HS-5 (cell line): ENCODE data around the gene ST8SIA5.
A peak's percentile ranks its signal among the peaks of the same experiment; 100 is the strongest.

Source experiments
- DNase-seq: peaks from one replicate; pipeline ENCODE4 v3.0.0-alpha.2; 2012; ENCODE audit warnings: low read depth

ST8SIA5 gene

DNA sequence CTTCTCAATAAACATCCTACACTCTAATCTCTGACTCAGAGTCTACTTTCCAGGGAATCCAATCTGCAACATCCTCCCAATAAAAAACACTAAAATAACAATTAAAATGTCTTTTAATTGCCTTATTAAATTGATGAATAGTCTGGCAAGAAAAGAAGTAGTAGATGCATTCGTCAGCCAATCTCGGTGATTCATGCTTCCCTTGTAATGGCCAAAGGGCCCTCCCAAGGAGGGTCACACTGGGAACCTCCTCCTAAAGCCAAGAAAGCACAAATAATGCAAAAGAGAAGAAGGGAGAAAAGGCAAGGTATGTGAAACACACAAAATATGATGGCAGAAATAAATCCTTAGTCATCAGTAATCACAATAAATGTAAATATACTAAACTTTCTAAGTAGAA, 16.8 kb downstream of the ST8SIA5 start:
- DNase-seq = no peak

DNA sequence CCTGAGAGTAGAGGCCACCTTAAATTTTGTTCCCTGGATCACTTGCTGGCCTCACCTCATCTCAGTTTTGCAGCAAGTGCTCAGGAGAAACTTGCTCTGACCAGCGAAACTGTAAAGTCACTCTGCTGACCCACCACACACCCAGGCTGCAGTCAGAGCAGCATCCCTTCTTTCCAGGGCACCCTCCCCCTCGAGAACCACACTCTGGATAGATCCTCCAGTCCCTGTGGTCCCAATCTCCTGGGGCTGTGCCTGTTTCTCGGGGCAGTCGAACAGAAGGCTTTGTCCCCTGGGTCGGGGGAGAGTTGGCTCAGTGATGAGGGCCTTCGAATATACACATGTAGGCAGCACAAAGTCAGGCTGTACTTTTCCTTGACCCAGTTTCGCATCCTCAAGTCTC, 18.4 kb downstream of the ST8SIA5 start:
- DNase-seq = no peak

DNA sequence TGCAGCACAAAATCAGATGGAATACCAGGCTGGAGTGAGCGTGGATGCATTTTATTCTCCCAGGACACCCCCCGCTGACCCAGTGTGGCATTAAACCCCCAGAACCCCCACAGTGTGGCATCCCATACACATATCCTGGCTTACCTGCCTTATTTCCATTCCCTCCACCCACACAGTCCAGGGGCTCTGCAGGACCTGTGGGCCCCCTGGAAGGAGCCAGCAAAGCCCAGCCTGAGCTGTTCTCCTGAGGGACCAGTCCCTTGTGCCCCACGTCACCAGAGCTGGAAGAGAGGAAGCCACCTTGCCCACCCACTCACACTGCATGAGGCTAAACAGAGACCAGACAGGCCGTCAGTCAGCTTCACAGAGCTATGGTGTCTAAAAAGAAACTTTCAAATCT, 20.1 kb downstream of the ST8SIA5 start:
- no peak for DNase-seq

DNA sequence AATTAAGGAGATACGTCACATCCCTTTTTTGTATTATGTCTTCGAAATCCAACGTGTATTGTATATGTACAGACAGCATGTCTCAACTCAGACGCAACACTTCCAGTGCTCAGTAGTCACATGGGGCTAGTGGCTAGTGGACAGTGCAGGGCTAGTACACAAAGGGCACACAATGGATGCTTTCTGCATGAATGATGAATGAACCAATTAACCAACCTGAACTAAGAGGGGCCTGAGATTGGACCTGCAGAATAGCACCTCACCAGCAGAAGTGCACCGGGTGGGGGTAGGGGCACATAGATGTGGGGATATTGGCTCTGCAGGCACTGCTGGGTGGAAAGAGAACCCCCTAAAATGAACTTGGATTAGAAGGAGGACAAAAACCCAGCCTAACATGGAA, 20.7 kb downstream of the ST8SIA5 start:
- DNase-seq = no peak

DNA sequence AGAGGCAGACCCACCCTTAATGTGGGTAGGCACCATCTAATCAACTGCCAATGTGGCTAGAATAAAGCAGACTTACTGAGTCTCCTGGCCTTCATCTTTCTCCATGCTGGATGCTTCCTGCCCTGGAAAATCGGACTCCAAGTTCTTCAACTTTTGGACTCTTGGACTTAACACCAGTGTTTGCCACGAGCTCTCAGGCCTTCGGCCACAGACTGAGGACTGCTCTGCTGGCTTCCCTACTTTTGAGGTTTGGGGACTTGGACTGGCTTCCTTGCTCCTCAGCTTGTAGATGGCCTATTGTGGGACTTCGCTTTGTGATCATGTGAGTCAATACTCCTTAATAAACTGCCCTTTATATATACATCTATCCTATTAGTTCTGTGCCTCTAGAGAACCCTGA, 21.9 kb downstream of the ST8SIA5 start:
- DNase-seq = no peak

DNA sequence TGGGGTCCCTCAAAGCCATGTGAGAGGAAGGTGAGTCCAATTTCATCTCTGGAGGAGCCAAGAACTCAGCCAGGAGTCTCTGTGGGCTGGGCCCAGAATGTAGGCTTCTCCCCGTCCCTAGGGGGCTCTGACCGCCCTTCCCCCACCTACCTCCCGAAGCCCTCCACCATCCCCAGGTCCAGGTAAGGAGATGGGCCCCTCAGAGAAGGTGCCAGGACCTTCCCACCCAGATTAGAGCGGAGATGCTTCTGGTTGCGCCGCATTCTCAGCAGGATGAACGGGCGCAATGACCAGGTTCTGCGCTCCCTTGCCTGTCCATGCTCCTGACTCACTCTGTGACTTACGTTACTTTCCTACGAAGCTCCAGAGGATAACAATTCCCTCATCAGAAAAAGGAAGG, 23.0 kb downstream of the ST8SIA5 start:
- DNase-seq = no peak

DNA sequence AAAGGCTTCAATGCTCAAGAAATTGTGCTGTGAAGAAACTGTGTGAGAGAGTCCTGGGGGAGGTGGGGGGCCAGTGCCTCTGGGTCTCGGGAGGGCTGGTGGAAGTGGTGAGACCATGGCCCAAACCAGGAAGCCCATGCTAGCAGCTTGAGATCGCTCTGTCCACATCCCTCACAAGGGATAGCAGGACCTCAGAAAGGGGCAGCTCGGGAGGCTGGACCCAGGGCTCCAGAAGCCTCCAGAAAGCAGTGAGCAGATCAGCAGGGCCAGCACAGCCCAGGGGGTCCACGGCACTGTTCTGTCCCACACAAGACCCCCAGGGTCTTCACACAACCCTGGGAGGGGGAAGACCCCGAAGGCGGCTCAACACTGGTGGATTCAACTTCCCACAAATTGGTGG, 24.1 kb downstream of the ST8SIA5 start:
- no peak for DNase-seq

DNA sequence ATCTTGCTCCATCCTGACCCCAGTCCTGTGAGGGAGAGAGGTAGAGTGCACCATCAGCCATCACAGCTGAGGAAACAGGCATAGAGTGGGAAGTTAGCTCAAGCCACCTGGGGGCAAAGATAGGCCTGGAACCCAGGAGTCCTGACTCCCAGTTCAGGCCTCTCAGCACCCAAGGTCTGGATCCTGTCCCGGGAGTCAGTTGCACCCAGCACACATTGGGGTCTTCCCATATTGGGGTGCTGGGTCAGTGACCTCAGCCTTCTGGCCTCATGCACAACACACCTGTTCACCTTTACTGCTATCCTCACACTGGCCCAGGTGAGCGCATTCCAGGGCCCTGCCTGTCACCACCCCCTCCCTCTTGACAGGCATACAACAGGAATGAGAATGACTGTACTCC, 24.7 kb downstream of the ST8SIA5 start:
- DNase-seq = no peak

DNA sequence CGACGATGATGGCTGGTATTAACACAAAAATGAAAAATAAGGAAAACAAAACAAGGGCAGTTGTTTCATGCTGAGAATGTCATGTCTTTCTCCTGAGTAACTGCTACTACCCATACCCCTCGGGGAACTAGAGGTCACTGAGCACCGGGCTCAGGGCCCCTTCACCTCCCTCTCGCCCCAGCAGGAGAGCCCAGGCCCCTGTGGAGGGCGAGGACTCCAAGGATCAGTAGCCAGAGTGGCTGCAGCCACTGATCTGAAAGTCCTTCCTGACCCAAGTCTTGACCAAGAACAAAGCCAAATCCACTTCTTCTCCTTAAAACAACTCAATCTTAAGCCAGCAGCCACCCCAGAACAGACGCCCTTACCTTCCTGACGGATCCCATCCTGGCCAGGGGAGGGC, 25.5 kb downstream of the ST8SIA5 start:
- no peak for DNase-seq

DNA sequence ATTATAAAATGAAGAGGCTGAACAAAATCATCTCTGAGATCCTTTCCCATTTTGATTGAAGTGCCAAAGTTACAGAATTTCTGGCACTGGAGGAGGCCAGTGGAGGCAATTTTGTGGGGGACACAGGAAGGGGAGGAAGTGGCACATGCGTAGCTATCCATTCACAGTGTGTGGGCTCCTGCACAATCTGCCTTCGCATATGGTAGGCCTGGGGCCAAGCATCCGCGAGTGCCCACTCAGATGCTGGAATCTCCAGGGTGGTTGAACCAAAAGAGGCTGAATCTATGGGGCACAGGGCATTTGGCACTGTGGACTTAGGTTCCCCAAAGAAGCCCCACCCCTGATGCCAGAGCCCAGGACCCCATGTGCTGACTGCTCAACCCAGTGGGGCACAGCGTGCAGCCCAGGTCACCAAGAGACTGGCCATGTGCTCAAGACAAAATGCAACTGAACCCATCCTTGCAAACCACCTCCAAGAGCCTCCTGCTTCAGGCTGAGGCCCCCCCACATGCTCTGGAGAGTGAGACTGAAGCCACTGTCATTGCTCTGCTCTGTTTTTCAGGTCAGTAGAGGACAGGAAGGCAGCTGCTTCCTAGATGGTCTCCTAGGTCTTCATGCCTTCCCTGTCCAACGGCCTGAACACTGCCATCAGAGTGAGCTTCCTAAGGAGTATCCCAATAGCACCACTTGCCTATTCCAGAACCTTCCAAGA, 28.5 kb downstream of the ST8SIA5 start:
- no peak for DNase-seq

DNA sequence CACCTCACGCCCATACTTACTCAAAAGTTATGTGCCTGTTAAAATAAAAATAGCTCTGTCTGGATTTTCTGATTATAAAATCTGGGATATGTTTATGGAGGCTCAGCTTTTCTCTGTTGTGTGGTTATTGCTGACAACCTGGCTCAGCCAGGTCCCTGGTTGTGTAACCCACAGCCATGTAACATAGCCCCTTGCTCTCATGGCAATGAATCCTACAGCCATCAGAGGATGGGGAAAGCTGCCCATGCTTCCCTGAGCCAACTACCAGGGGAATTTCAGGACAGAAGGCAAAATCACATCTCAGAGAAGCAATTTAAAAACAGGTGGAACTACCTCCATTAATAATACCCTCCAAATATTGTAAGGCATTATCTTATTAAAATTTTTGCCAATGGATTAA, 29.7 kb downstream of the ST8SIA5 start:
- DNase-seq = no peak

DNA sequence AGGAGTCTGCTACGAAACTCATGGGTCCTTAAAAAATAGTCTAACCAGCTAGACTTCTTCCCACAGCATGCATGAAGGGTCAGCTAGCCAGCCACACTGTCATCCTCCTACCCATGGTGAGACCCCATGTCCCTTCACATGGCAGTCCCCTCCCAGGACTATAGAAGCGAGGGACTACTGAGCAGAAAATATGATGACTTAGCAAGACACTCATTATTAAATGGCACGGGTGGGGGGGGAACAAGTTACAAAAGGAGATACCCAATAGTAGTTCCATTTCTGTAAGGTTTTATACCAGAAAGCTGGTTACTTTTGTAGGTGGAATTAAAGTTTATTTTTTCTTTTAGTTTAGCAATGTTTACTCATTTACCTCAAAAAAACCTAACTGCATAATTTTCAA, 31.5 kb downstream of the ST8SIA5 start:
- no peak for DNase-seq

DNA sequence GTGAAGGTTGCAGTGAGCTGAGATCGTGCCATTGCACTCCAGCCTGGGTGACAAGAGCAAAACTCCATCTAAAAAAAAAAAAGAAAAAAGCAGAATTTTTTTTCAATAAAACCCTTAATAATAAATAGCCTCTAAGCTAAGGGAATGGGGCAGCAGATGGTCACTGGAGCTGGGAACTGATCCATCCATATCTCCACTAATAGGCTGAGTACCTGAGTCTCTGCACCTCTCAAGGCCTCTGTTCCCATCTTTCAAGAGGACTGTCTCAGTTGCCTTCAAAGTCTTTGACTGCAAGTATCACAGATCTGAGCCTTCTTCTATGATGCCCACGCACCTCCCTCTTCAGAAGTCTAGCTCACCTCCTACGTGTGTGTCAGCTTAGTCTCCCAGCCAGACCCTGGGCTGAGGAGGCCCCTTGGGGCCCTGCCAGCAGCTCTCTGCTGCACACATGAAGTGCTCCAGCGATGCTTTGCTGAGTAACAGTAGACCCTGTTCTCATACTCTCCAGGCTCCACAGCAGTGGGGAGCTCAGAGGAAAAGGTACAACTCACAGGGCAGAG, 32.9 kb downstream of the ST8SIA5 start:
- DNase-seq = no peak

DNA sequence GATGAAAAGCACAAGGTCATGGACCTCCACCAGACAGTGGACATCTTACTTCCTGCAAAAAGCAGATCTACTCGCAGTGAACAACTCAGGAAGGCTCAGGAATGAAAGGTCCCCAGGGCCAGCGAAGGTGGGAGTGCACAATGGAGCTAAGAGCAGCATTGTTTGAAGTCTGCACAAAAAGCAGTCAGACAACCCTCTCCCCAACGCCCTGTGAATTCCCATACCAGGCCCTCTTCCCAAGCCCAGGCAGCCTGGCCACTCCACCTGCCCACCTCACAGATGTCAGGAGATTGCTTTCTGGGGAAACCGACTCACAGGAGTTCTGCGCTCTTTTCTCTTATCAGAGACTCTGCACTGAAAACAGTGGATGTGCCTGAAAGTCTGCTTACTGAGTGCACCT, 34.8 kb downstream of the ST8SIA5 start:
- no peak for DNase-seq

DNA sequence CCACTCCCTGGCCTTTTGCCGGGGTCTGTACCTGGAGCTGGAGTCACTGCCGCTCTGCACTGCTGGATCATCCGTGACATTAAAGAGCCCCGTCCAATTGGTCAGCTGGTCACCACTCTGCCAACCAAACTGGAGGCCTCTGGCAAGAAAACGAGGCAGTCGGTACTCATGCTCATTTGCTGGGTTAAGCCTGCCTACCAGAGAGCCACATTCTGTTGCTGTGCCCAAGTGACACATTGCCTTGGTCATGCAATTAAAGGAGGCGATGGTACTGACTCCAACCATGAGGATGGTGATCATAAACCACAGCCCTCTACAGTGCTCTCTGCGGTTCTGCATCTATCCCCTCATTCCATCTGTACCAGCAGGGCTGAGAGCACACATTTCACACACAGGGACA, 35.5 kb downstream of the ST8SIA5 start:
- no peak for DNase-seq

DNA sequence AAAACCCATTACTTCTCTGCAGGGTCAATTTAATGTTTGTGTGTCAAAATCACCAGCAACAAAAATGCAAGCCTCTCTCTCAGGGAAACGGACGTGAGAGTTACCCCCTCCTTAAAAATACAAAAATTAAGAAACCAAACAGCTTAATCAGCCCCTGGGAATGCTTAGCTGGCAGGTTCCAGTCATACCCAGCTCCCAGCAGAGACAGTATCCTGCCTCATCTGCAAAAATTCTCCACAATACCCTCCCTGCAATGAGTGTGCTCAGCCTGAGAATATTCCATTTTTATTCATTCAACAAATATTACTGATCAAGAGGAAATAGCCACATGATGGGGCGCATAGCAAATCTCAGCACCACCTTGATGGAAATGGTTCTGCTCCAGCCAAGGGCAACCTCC, 36.3 kb downstream of the ST8SIA5 start:
- no peak for DNase-seq

DNA sequence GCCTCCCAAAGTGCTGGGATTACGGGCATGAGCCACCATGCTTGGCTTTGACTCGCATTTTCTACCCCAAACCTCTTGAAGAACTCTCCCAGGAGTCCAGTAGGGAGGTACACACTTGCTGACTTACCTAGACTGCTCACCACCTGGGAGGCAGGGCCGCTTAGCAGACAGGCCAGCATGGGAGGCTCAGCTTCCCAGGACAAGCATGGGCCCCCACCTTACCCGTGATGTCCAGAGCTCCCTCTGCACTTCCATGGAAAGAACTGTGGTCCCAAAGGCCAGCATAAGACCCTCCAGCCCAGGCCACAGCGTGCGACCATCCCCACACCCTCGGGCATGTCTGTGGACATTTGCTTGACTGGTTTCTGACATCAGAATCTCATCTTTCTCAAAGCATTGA, 36.8 kb downstream of the ST8SIA5 start:
- no peak for DNase-seq

DNA sequence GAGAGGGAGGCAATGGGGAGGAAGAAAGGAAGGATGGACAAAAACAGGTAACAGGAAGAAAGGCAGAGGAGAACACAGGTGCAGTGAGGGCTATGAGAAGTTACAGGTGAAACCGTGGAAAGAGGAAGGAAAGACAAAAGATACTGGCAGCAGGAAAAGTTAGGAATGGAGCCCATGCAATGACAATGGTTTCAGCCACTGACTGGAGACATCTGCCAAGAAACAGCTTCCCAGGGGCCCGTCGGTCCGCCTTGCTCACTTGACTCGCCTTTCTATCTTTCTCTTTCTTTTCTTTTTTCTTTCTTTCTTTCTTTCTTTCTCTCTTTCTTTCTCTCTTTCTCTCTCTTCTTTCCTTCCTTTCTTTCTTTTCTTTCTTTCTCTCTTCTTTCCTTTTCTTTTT, 37.5 kb downstream of the ST8SIA5 start:
- DNase-seq = no peak

DNA sequence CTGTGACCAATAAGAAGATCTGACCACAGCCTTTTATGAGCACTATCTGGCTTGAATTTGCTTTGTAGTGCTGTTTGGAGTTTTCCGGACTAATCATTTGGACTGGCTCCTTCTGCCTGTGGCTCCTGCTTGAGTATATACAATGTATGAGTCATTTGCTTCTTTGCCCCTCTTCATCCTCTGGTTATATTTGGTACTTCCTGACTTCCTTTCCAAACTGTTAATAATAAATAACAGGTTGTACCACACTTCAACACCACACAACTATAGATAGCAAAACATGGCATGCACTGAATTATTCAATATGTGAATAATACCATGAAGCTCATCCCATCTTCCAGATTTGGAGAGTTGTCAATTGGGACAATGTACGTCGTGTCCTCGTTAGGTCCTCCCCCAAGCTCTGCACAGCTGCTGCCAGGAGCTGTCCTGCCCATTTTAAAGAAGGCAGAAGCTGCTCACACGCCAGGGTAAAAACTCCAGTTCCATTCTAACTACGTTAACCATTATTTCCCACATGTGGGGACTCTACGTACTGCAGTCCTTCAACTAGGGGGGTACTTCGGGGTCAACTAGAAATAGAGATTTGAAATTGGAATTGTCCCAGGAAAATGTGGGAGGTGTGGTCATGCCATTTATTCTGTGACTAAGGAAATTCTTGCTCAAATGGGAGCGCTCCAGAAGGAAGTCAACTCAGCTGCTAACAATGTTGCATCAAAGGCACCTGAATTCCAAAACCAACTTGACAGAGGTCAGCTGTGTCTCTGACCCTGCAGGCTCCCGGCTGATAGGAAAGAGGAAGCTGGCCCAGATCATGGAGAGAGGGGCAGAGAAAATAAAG, 38.1 kb downstream of the ST8SIA5 start:
- peak; percentile 47 for DNase-seq

DNA sequence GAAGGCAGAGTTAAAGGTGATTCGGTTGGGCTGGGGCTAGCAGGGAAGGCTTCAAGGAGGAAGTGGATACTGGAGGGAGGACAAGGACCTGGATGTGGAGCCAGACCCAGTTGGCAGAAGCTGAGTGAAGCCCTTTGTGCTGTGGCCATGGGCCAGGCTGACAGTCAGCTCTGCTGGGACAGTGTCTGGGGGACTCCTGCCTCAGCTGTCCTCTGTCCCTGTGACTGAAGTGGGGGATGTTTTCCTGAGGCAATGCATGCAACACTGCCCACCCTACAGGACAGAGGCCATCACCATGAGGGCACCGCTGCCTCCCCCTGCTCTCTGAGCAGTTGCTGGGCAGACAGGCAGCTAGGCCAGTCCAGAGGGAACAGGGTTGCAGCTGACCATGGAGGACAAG, 40.0 kb downstream of the ST8SIA5 start:
- DNase-seq = no peak

DNA sequence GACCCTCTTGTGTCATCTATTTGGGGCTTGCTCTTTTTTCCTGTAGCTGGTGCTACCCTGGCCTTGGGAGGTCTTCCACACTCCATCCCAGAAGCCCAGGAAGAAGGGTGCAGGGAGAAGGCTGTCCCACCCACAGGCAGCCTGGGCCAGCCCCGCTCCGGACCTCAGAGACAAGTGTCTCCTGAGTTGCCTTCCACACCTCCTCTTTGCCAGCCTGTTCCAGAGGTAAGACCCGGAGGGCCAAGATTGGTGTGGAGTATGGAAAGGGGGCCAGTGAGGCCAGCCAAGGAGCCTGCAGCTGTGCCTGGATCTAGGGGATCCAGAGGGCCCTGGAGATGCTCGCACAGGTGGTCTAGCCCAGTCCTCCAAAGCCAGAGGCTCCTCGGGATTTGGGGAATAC, 40.5 kb downstream of the ST8SIA5 start:
- DNase-seq = no peak

DNA sequence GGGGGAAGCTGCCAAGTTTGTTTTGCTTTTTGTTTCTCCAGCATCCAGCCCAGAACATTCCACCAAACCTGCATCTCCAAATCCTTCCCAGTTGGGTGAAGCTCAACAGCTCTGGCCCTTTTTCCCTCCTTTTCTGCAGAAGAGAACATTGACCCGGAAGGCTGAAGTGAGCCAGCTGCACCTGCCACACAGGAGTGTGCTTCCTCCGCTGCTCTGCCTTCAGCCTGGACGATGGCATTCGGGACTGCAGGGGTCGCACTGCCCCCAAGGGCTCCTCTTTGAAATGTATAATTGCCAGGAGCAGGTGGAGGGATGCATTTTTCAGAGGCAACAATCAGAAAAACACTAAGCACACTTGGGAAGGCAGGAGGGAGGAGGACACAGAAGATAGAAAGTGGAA, 41.8 kb downstream of the ST8SIA5 start:
- no peak for DNase-seq

DNA sequence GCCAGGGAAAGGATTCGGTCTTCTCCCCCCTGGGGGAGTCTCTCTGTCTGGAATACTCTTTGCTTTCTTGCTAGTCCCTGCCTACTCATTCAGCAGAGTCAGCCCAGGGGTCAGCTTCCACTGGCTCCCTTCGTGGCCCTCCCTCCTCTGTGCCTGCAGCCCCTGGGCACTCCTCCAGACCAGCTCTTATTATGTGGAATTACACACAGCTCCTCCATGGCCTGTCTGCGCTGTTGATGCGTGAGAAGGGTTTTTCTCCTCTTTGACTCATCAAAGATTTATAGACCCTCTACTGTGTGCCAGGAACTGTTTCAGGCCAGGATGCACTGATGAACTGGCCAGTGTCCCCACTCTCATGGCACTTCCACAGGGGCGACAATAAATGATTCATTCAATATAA, 44.4 kb downstream of the ST8SIA5 start:
- no peak for DNase-seq
